ENCODE results near the gene MDFI.
"Not testable (repeated sequence)": the region's sequence is repeated elsewhere in the genome, so short reads cannot be mapped to it uniquely, and the experiment has no call there.

MDFI gene

GRCh38 chr6:41602864-41603608 lies 35.2 kb upstream of the MDFI start:
- peak; percentile 96 for DNase-seq

GRCh38 chr6:41604006-41604405 lies 34.3 kb upstream of the MDFI start:
- DNase-seq = no peak

GRCh38 chr6:41605649-41606048 lies 32.6 kb upstream of the MDFI start:
- no peak for DNase-seq

GRCh38 chr6:41607036-41607435 lies 31.2 kb upstream of the MDFI start:
- DNase-seq = no peak

- no peak for DNase-seq
These were observed 30.5 kb upstream of the MDFI start for GRCh38 chr6:41607736-41608135.

- no peak for DNase-seq
These were observed 29.7 kb upstream of the MDFI start for GRCh38 chr6:41608443-41609151.

GRCh38 chr6:41614715-41615114 lies 23.6 kb upstream of the MDFI start:
- DNase-seq = no peak

- no peak for DNase-seq
These were observed 23.0 kb upstream of the MDFI start for GRCh38 chr6:41615311-41615710.

- DNase-seq = no peak
These were observed 19.7 kb upstream of the MDFI start for GRCh38 chr6:41618598-41618997.

GRCh38 chr6:41619193-41619592 lies 19.1 kb upstream of the MDFI start:
- DNase-seq = not testable (repeated sequence)

- no peak for DNase-seq
These were observed 16.9 kb upstream of the MDFI start for GRCh38 chr6:41621367-41621766.

- no peak for DNase-seq
These were observed 16.5 kb upstream of the MDFI start for GRCh38 chr6:41621802-41622201.

- no peak for DNase-seq
These were observed 15.9 kb upstream of the MDFI start for GRCh38 chr6:41622206-41622988.

GRCh38 chr6:41623330-41623729 lies 14.9 kb upstream of the MDFI start:
- DNase-seq = no peak

GRCh38 chr6:41624621-41625380 lies 13.5 kb upstream of the MDFI start:
- no peak for DNase-seq

GRCh38 chr6:41625442-41625841 lies 12.8 kb upstream of the MDFI start:
- no peak for DNase-seq

- DNase-seq = no peak
These were observed 12.2 kb upstream of the MDFI start for GRCh38 chr6:41626022-41626421.

GRCh38 chr6:41626917-41627316 lies 11.4 kb upstream of the MDFI start:
- peak; percentile 46 for DNase-seq

GRCh38 chr6:41629128-41629527 lies 9.1 kb upstream of the MDFI start:
- DNase-seq = no peak

GRCh38 chr6:41630069-41630468 lies 8.2 kb upstream of the MDFI start:
- DNase-seq = no peak

GRCh38 chr6:41630946-41631345 lies 7.3 kb upstream of the MDFI start:
- no peak for DNase-seq

GRCh38 chr6:41633056-41633634 lies 5.1 kb upstream of the MDFI start:
- DNase-seq = no peak

- DNase-seq = peak; percentile 67
These were observed 3.6 kb upstream of the MDFI start for GRCh38 chr6:41634657-41635056.

Measured in eye (tissue), 1 donor.